Measurements from ENCODE around the gene NAMPT.

The NAMPT gene

DNA sequence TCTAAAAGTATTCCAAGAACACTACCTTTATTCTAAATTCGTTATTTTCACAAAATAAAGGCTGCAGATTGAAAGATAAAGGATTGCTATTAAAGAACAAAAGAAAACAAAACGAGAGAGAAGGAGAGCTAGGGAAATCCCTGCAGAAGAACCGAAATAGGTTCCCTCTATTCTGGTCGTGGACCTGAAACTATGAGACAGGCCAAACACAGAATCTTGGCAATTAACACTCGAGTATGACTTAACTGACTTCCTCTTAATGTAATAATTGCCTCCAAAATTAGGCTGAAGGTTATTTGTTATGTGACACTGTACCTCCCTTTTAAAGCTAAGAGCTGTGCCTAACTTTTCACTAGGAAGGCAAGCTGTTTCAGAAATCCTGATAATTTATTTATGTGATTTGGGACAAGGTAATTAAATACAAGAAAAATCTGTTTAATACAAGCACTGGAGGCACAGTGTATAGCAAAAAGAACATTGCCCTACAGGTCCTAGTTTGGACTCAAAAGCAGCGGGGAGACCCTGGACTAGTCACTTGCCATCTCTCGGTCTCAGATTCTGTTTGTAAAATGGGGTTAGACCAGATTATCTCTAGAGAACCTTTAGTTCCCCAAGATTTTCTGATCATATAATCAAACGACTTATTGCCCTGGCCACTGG, 11.6 kb downstream of the NAMPT start:
- no peak for DNase-seq (ENCODE audit: low spot score)

DNA sequence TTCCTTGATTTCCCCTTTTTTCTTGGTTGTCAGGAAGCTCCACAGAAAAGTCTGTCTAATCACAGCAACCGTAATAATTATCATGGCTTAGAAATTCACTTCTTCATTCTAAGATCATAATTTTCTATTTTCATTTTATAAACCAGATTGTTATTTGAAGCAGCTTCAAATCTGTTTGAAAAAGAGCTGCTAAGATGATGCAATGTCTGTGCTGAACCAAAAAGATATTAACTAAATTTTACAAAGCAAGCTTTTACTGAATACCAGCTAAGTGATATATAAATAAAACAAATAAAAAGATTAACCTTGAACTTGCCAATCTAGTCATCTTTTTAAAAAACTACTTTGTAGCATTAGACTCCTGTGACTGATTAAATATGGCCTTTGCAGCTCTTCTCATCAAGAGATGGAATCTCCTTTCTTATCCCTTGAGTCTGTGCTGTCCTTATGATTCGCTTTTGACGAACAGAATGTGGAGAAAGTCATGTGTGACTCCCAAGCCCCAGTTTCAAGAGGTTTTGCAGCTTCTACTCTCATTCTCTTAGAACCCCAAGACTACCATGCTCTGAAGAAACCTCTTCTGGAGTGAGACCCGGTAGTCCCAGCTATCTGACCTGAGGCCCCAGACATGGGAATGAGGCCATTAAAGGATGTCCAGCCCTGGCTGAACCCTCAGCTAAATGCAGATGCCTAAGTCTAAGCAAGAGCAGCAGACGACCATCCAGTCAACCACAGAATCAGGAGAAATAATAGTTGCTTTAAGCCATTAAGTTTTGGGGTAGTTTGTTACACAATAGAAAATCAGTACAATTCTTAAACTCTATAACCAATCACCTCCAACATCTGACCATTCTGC, 14.4 kb downstream of the NAMPT start:
- no peak for DNase-seq (ENCODE audit: low spot score)

DNA sequence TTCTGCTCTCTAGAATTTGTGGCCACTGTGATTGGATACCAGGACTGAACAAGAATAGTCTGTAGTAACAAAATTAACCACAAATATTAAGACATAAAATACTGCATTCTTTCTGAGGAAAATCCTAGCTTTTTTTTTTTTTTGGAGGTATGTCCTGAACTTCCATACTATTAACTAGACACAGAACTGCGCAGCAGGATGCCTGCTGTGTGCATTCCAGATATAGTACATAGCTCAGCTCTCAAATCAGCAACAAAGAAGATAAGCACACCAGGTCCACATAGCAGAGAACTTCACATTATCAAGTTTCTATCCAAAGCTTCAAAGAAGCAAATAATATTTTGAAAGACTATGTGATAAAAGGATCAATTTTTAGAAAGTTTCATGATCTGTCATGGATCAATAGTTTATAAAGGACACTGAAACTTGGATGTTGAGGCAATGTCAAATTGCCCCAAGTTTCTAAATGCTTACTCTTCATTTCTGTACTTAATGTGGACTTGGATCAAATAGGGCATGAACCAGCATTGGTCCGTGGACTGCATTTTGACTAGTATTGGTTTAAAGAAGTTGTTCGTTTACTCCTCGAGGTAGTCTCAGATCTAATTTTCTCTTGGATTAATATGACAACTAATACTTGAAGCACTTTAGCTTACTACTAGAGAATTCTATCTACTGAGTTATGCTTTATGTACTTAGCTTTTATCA, 15.4 kb downstream of the NAMPT start:
- DNase-seq (ENCODE audit: low spot score), result no peak

DNA sequence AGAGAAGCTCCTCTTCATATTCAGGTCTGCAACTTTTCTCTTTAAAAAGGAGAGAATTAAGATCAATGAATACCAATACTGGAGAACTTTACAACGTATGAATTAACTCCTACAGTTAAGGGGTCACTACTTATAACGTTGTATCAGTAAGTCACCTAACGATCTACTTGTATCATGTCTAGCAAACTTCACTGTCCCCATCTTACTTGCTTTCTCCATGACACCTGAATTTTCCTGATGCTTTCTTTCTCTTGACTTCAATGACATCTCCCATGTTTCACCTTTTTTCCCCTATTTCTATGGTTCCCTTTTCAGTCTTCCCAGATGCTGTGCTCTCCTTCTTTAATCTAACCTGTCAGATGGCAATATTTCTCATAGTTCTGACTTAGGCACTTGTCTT, 19.6 kb downstream of the NAMPT start:
- no peak for DNase-seq (ENCODE audit: low spot score)

DNA sequence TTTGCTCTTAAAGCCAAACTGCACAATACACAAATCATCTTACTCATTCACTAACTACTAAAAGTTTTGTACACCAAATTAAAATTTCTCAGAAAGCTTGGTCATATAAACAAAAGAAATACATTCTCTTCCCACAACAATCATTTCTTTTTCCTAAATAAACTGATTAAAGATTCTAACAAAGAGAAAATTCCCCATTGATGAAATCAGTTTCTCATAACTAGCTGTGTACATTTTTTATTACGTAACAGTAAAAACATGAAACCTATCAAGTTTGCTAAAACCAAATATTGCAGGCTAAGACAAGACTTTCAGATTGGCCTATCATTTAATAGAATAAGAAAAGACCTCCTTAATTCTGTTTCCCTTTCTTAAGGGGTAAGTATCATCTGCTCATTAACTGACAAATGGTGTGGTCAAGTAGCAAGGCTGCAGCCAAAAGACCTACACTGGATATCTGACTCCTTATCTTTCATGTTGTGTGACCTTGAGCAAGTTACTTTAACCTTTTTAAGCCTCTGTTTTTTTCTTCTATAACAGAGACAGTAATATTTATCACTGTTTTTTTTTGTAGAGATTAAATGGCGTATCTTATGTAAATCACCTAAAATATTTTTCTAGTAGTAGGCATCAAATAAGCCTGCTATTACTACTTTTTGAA, 22.4 kb downstream of the NAMPT start:
- DNase-seq (ENCODE audit: low spot score), result no peak

DNA sequence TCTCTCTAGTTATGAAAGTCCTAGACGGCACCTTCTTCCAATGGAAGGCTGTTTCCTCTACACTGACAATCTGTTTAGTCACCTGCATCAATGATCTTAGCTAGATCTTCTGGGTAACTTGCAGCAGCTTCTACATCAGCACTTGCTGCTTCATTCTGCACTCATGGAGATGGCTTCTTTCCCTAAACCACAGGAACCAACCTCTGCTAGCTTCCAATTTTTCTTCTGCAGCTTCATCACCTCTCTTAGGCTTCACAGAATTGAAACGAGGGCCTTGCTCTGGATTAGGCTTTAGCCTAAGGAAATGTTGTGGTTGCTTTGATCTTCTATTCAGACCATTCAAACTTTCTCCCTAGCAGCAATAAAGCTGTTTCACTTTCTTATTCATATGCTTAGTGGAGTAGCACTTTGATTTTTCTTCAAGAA, 24.6 kb downstream of the NAMPT start:
- no peak for DNase-seq (ENCODE audit: low spot score)

DNA sequence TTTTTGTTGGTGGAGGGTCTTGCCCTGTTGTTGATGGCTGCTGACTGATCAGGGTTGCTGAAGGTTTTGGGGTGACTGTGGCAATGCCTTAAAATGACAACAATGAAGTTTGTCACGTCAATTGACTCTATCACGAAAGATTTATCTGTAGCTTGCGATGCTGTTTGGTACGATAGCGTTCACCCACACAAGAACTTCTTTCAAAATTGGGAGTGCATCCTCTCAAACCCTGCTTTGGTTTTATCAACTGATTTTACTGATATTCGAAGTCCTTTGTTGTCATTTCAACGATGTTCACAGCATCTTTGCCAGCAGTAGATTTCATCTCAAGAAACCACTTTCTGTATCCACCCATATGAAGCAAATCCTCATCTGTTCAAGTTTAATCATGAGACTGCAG, 26.0 kb downstream of the NAMPT start:
- no peak for DNase-seq (ENCODE audit: low spot score)

DNA sequence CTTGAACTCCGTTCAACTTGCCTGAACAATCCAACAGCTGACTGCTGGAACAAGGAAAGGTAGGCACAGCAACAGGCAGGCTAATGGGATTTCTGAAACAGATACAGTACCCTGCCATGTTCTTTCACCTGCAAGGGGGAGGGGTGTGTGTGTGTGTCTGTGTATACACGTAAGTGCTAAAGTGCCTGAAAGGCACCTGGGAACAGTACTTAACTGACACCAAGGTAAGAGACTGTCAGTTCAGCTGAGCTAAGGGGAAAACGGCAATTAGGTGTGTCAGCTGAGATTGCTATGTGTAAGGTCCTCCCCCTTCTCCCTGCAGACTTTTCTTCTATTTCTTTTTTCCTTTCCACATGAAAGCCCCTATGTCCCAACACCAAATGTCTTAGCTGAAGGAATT, 27.0 kb downstream of the NAMPT start:
- no peak for DNase-seq (ENCODE audit: low spot score)

DNA sequence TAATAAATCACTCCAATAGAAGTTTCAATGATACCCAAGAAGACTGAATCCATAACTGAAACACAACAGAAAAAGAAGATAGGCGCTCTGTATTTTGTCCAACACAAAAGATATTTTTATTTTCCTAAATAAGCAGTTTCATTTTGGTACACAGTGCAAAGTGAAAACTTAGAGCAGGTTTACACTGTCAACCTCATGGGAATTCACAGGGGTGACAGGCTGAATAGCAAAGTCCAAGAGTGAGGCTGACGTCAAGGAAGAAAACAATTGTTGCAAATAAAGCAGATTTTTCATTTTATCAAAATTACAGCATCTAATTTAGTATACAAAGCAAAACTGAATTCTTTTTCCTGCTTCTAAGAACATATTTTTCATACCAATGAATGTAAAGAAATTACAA, 28.6 kb downstream of the NAMPT start:
- no peak for DNase-seq (ENCODE audit: low spot score)

DNA sequence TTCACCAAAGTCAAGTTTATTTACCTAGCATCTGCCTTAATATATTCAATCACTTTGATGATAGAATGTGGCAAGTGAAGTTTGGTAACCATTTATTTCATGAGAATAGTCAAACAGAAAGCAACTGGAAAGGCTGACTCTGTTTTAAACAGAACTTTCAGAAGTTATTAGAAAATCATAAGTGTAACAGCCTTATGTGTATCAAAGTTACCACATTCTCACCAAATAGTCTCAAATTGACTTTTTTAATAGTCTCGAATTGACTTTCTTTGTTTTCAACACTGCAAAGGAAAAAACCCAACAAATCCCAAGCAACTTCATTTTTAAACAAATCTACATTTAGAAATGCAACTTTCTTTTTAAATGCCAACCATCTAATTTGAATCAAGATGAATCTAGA, 29.5 kb downstream of the NAMPT start:
- DNase-seq (ENCODE audit: low spot score), result no peak

DNA sequence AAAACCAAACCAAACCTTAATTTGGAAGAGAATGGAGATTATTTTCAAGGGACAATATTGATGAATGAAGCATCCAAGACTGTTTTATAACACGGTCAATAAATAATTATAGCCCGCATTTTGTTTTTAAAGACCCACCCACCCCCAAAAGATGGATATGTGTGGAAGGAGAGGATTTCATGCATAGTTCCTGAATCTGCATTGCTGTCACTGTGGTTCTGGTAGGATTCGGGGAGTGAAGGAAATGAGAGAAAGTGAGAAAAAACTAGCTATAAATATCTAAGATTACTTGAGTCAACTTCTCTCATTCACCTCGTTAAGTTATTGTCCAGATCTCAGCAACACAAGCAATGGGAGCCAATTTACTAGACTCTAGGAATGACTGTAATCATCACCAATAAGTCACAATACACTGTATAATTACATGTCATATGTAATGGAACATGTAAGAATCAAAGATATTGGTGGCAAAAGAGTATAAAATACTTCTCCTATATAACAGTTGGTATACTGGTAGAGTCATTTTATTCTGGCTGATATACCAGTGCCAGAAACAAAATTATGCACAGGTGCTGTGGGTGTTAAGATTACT, 30.2 kb downstream of the NAMPT start:
- no peak for DNase-seq (ENCODE audit: low spot score)

DNA sequence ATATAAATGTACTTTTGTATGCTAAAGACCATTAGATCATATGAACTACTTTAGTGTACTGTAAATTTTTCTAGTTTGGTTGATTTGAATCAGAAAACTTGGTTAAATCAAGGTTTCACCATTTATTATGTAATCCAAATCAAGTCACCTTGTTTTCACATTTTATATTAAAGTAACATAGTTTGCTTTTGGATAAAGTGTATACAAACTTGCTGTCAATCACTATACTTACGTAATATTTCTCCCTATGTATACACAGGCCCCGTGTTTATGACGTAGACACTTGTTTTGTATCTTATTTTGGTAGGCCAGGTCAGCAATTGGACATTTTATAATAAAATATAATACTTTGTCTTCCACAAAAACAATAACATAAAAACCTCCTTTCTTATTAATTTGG, 32.2 kb downstream of the NAMPT start:
- no peak for DNase-seq (ENCODE audit: low spot score)

DNA sequence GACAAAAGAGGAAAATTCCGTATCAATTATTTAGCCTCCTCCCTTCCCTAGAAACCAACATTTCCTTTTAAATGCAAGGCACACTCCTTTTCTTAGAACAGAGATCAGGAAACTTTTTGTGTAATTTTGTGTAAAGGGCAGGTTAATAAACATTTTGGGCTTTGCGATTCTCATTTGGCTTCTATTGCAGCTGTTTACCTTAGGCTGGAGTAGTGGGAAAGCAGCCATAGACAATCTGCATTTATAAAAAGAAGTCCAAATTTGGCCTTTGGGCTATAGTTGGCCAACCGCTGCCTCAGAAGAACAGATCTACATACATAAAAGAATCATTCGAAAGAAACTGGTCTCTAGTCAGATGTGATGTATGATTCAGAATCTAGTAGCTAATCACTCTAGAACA, 35.3 kb downstream of the NAMPT start:
- DNase-seq (ENCODE audit: low spot score), result no peak

DNA sequence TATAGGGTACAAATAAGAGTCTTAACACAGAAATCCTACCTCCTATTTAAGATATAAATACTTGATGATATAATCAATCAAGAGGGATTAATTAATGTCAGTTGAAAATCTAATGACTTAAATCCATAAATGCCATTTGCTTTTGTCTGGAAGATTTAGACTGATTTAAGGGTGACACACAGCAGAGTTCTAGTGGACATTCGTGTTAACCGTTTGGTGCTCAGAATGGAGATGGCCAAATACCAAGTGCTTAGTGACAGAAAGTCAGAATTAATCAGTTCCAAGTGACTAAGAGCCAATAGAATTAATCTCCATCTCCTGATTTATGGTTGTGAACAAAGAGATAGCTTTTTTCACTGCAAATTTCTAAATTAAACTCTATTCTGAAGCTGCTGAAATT, 36.2 kb downstream of the NAMPT start:
- DNase-seq (ENCODE audit: low spot score), result no peak

DNA sequence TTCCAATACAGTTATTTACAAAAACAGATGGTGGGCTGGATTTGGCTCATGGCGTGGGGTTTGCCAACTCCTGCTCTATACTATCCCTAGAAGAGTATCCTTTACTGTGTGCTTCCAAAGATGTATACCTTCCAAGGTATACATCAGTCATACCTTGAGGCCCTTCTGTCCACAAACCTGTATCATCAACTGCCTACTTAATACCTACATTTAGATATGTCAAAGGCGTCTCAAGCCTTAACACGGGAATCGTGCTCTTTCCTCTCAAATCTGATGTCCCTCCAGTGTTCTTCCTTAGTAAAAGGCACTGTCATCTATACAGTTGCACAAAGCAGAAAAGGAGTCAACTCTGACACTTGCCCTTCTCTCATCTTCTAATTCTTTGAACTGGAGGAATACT, 36.9 kb downstream of the NAMPT start:
- DNase-seq (ENCODE audit: low spot score), result no peak

DNA sequence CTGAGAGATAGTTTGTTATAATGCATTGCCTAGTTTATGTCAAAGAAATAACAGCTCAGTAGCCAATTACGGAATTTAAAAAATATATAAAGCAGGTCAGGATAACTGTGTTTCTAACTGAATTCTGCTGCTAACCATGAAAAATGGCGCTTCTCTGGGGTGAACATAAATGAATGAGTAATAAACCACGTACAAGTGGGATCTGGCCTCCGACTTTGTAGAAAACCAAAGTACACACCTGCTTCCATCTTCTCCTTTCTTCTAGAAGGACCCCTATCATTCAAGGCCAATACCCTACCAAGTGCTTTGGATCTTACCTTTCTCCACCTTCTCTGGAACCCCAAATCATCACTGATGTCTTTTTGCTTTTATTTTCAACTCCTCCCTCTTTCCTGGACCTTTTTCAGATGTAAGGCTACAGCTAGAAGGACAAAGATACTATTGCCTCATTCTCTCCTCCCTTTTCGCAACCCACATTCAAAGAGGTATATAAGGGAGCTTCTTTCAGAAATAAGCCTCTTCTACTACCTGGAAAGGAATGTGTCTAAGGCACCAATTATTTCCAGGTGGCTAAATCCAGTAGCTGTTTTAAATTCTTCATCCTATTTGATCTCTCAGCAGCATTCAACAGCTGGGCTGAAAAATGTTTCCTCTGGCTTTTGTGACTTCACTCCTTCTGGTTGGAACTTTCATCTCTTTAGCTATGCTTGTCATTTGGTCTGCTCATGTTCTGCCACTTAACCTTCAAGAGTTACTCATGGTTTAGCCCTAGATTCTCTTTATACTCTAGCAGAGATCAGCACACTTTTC, 37.7 kb downstream of the NAMPT start:
- no peak for DNase-seq (ENCODE audit: low spot score)

DNA sequence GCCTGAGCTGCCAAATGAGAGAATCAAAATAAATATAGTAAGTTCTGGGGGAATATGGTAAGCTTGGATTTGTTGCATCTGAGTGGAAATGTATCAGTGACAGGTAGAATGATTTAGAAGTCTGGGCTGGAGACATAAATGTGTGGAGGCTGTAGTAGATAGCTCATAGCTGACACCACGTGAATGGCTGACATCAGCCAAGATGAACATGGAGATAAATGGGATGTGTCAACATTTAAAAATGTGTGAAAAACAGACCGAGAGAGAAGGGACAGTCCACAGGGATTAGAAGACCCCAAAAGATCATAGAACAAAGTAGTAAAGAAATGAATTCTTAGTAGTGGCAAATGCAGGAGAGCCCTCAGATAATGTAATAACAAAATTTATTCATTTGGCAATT, 40.9 kb downstream of the NAMPT start:
- no peak for DNase-seq (ENCODE audit: low spot score)

DNA sequence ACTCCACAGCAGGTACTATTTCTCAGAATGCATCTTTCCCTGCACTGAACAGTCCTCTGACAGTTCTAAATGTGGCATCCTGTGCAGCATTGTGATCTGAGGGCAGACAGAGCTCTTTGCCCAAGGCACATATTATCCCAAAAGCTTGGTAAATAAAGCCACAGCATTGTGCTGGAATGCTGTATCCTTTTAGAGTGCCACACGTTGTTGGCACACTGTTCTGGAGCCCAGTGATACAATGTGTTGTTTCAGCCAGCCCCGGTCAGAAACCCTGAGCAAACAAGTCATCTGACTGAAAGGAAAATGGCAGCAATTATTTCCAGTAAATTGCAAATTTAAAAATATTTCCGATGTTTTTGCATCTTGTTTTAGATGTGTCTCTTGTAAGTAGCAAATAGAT, 45.4 kb downstream of the NAMPT start:
- DNase-seq (ENCODE audit: low spot score), result peak; percentile 15

DNA sequence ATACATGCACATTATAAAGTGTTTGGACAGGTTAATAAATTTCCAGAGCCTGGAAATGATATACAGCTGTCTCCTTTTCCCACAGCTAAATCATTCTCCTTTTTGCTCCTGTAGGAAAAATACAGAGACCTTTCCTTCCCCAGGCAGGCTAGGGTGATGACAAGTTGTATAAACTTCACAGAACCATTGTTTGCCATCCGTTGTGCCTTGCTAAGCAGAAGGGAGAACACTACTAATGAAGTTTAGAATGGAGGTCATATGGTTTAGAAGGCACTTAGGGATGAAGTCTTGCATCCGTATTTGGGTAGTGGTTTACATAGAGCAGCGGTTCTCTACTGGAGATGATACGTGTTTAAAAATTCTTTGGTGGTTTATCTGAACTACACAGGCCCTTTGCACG, 46.0 kb downstream of the NAMPT start:
- DNase-seq (ENCODE audit: low spot score), result no peak

DNA sequence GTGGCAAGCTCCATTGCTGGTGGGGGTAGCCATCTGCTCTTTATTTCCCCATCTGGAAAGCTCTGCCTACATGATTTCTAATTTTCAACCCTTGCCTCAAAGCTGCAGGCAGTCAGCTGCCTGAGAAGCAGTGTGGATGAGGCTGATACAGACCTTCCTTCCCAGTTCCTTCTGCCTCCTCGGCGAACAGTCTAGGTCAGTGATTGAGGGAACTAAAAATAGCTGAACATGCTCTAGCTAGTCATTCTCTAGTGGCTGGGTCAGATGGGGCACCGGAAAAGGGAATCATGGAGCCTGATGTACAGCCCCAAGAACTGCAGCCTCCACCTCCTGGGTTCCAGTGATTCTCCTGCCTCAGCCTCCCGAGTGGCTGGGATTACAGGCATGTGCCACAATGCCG, 48.7 kb downstream of the NAMPT start:
- DNase-seq (ENCODE audit: low spot score), result peak; percentile 43

DNA sequence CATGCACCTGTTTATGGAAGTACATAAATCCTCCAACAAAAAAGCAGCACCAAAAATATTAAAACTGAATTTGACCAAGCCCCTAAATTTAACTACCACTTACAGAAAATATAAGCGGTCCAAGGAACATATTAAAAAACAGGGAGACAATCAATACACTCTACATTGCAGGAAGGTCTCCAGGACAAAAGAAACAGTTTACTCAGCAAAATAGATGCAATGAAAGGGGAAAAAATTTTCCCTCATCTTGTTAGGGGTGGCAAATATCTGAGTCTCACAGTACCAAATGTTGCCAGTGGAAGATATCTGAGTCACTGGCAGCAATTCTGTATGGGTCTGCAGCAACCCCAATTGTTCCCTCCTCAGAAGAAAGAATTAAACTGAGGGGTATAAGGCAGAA, 50.4 kb downstream of the NAMPT start:
- DNase-seq (ENCODE audit: low spot score), result no peak

All from Ammon's horn (tissue), 1 donor.